Measurements from ENCODE around the gene SERPINH1.

GRCh38 chr11:75532200-75533048 is 29.6 kb upstream of the SERPINH1 start:
- TF ChIP-seq CTCF (conservative IDR thresholded peaks at IDR 0.05; ENCODE audit: low read length) = peak; percentile 92
- no peak for TF ChIP-seq EZH2phosphoT487 (IDR thresholded peaks at IDR 0.05; ENCODE audit: borderline replicate concordance)

Data from Loucy (cell line).